ENCODE results near the gene FAM25G.
"Not testable (repeated sequence)": the region's sequence is repeated elsewhere in the genome, so short reads cannot be mapped to it uniquely, and the experiment has no call there.

Gene FAM25G

DNA sequence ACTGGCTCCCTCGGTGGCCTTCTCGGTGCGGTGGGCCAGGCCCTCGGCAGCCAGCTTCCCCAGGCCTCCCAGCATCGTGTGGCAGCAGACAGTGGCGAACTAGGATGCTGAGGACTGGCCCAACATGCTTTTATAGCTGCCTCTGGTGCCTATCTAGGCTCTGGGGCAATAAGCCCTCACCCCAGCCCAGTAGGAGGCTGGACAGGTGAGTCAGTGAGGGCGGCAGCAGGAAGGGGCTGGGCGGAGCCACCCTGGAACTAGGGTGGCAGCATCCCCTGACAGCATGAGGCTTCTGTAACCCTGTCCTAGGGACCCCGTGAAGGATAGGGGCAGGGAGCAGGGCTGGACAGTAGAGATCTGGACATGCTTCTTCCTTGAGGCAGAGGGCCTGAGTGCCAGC lies at the start of gene FAM25G:
Gene FAM25G (minus strand): TSS at position 101 of the 400 bp plus-strand sequence. CDS start 26 bp downstream, at position 75.
- not testable (repeated sequence) for H3K4me3 ChIP-seq (ENCODE audit: low read length); DNase-seq (ENCODE audit: low read depth)

DNA sequence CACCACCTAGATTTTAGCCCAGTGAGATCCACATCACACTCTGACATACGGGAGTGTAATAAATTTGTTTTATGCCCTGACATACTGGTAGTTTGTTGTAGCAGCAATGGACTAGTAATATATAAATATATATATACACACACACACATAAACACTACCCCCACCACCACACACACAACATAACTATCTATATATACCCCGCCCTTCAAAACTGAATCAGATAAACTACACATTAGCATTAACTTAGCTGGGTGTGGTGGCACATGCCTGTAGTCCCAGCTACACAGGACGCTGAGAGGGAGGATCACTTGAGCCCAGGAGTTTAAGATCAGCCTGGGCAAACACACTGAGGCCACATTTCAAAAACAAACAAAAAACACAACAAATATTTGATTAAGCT lies 44.9 kb upstream of the FAM25G start:
- DNase-seq (ENCODE audit: low read depth); H3K4me3 ChIP-seq (ENCODE audit: low read length): not testable (repeated sequence)

DNA sequence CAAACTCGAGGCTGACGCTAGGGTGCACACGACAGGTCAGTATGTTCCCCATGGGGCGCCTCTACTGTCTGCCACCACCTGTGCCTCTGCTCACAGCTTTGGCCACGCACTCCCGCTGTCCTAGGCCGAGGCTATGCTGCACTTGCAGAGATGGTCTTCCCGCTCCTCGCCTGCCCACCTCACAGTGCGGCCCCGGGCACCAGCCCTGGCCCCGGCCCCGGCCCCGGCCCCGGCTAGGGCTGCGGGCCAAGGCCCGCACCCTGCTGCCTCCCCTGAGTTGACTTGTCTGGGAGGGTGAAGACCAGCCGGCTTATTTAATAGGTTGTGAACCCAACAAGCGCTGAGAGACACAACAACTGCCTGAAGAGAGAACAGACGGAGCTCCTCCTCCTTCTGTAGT lies 32.0 kb upstream of the FAM25G start, which contains the start of gene AGAP9:
Gene AGAP9 (minus strand): TSS at position 164 of the 400 bp plus-strand sequence. CDS start 112 bp downstream, at position 52.
- H3K4me3 ChIP-seq (ENCODE audit: low read length); DNase-seq (ENCODE audit: low read depth): not testable (repeated sequence)

DNA sequence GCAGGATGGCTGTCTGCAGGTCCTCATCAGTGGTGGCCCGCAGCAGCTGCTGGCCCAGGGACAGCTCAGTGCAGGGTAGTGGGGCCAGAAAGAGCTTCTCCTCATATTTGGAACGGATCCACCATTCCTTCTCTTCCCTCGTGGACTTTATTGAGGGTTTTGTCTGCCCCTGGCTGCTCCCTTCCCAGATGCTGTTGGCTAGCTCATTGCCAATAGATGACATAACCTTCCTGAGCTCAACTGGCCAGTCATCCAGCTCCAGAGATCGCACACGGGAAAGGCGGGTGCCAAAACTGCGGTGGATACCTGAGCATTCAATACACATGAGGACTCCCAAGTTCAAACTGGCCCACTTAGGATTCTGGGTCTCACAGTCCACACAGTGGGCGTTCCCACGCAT lies 10.8 kb upstream of the FAM25G start:
- DNase-seq (ENCODE audit: low read depth) = not testable (repeated sequence)

DNA sequence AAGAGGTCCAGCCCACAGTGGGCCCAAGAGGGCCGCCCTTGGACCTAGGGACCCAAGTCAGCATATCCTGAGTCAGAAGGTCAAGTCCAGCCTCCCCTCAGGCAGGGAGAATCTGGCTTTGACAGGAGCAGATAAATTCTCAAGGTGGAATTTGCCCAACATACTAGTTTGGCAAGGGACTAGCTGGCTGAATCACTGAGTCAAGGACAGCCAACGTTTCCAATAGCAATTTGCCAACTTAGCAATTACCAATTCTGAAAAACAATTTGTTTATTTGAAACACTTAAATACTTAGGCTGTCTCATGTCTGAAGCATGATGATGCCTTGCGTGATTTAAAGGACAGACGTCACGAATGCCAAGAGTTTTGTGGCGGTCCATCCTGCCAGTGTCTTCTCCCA lies 2.7 kb upstream of the FAM25G start:
- not testable (repeated sequence) for DNase-seq (ENCODE audit: low read depth); H3K4me3 ChIP-seq (ENCODE audit: low read length)

More for the DNA sequence above, 10.8 kb upstream of the FAM25G start:
- not testable (repeated sequence) for H3K4me3 ChIP-seq (ENCODE audit: low read length)

DNA sequence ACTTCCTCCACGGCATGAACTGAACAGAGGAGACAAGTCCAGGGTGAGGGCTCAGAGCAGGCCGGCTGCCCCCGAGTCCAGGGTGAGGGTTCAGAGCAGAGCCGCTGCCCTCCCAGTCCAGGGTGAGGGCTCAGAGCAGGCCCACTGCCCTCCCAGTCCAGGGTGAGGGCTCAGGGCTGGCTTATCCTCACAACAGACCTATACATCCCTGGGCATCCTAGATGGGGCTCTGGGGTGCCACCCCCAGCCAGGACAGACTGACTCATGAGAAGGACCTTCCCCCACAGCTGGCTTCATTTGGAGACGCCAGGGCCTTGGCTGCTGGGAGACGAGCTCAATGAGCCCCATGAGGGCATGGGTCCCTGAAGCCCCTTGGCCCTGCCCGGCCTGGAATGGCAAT lies 1.9 kb downstream of the FAM25G start:
- not testable (repeated sequence) for H3K4me3 ChIP-seq (ENCODE audit: low read length); DNase-seq (ENCODE audit: low read depth)

DNA sequence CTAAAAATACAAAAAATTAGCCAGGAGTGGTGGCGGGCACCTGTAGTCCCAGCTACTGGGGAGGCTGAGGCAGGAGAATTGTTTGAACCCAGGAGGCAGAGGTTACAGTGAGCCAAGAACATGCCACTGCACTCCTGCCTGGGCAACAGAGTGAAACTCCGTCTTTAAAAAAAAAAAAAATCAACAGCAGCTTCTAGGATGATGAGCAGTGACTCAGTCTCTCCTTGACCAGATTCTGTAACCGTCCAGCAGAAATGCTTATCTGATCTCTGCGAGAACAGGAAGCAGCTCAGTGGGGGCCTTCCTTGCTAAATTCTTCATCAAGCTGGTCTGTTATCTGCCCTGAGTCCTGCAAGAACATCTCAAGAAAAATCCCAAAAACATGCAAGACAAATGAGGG lies 5.6 kb downstream of the FAM25G start:
- not testable (repeated sequence) for DNase-seq (ENCODE audit: low read depth); H3K4me3 ChIP-seq (ENCODE audit: low read length)

DNA sequence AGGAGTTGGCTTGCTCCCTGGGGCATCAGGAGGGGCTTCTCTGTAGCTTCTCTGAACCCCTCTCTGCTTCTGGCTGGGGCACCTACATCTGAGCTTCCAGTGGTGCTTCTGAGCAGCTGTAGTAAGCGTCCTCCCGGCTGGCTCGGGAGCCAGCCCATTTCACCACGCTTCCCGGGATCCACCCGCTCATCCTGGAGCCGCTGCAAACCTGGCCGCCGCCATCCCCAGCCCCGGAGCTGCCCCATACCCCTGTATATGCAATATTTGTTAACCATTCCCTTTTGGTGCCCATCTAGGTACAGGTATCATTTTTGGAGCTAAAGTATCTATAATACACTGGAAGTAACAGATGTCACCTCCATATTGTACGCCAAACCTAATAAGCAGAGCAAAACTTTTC lies 6.7 kb downstream of the FAM25G start:
- not testable (repeated sequence) for DNase-seq (ENCODE audit: low read depth)

DNA sequence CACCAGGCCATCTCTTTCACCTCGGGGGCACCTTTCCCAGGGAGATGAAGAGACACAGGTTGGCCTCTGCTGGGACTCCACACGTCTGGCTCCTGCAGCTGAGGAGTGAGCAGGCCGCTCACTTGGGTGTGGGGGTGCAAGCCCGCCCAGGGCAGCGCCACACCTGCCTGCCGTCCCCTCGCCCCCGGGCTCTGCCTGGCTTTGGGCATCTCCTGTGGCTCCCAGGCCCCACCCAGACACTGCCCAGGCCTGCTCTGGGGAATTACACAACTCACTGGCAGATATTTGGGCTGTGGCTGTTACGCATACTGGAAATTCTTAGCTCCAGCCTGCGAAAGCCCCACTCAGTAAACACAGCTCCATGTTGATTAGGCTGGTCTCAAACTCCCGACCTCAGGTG lies 7.6 kb downstream of the FAM25G start, which contains the start of gene ANXA8:
Gene ANXA8 (minus strand): TSS at position 193 of the 400 bp plus-strand sequence. CDS start 182 bp downstream, at position 11.
- H3K4me3 ChIP-seq (ENCODE audit: low read length); DNase-seq (ENCODE audit: low read depth): not testable (repeated sequence)

More for the DNA sequence above, 6.7 kb downstream of the FAM25G start:
- H3K4me3 ChIP-seq (ENCODE audit: low read length) = not testable (repeated sequence)

DNA sequence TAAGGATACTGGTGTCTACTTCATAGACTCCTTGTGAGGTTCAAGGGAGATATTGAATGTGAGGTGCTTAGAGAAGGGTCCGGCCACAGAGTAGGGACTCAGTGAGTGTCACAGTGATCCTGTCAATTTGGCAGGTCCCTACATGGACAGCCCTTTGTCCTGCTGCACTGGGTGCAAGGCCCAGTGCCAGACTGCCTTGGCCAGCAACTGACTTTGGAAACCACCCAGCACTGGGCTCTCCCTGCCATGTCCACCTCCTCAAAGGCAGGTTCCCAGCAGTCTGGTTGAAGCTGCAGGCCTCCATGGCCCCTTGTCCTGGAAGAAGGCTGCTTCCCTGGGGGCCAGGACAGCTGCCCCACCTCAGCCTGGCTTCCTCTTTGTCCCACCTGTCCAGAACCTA lies 9.1 kb downstream of the FAM25G start:
- DNase-seq (ENCODE audit: low read depth); H3K4me3 ChIP-seq (ENCODE audit: low read length): not testable (repeated sequence)

DNA sequence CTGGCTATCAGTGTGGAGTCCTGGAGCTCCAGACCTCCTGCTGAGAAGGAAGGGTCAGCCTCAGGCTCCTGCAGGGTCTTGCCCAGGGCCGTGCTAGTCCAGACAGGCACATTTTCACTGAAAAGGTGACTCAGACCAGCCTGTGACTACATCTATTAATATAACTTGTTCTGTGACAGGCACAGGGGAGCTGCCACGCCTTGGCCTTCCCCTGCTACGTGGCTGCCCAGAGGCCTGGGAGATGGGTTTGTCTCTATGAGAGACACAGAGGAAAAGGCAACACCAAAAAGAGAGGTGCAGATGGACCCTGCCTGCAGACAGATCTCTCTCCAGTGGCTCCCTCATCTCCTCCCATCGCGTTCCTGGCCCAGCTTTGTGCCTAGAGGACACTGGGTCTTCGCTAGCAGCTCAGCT lies 9.7 kb downstream of the FAM25G start:
- DNase-seq (ENCODE audit: low read depth); H3K4me3 ChIP-seq (ENCODE audit: low read length): not testable (repeated sequence)

DNA sequence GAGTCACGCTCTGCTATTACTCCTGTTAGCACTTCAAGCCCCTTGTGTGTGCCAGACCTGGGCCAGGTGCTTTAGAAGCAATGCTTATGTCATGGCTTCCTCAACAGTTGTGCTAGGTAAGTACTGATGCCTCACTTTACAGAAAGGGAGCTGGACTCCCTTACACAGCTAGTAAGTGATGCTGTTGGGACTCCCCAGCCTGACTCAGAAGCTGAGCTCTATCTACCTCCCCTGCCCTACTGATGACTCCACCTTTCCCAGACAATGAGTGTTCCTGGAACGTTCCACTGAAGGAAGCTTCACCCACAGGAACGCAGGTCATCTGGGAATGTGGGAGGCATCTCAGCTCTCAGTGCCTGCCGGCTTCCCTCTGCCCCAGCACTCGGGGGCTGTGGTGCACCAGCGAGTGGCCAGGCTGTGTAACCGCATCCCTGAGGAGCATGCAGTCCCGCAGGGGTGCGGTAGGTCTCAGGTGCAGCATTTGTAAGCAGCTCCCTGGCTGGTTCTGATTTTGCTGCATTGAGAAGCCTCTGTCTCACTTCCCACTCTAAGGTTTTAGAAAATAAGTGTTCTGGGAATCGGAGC lies 10.2 kb downstream of the FAM25G start:
- H3K4me3 ChIP-seq (ENCODE audit: low read length) = not testable (repeated sequence)

DNA sequence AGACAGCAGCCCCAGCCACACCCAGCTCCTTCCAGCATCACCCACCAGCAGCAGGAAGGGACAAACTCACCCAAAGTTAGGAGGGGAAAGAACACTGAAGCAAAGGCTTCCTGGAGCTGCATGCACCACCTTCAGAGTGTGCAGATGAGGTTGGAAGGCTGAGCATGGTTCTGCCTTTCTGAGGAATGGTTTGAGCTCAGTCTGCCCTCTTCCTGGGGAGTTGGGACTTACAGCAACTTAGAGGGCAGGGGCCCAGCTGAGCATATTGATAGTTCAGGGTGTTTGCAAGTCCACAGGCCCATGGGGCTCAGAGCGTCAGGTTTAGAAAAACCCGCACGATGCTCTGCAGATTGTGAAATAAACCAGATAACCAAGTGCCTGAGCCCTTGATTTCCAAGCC lies 11.4 kb downstream of the FAM25G start:
- not testable (repeated sequence) for DNase-seq (ENCODE audit: low read depth); H3K4me3 ChIP-seq (ENCODE audit: low read length)

More for the DNA sequence above, 10.2 kb downstream of the FAM25G start:
- not testable (repeated sequence) for DNase-seq (ENCODE audit: low read depth)

DNA sequence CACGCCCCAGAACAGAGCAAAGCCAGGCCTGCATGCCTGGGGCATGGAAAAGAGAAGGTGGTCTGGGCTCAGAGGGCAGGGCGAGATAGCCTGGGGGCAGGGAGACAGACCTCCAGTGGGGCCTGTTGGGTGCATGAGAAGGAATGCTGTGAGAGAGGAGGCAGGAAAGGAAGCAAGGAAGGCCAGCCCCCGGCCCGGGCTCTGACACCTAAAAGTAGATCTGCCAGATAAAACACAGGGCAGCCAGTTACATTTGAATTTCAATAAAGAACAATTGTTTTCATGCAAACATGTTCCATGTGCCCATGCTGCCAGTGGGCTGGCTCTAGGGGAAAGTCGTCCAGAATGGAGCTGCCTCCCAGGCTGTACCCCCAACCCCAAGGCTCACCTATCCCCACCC lies 13.4 kb downstream of the FAM25G start:
- H3K4me3 ChIP-seq (ENCODE audit: low read length); DNase-seq (ENCODE audit: low read depth): not testable (repeated sequence)

DNA sequence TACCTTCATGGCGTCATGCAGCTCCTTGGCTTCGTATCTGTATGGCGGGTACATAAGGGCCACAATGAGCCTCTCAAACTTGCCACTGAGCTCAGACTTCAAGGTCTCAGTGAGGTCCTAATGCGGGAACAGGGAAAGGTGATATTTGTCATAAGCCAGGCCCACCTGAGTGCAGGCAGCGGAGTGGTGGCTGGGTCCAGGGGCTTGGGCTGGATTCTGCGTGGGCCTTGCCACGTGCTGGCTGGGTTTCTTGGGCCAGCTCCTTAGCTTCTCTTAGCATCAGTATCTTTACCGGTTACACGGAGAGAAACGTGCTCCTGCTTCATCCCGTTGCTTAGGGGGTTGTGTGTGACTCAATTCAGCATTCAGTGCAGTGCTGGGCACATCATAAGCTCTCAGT lies 14.4 kb downstream of the FAM25G start:
- DNase-seq (ENCODE audit: low read depth); H3K4me3 ChIP-seq (ENCODE audit: low read length): not testable (repeated sequence)

DNA sequence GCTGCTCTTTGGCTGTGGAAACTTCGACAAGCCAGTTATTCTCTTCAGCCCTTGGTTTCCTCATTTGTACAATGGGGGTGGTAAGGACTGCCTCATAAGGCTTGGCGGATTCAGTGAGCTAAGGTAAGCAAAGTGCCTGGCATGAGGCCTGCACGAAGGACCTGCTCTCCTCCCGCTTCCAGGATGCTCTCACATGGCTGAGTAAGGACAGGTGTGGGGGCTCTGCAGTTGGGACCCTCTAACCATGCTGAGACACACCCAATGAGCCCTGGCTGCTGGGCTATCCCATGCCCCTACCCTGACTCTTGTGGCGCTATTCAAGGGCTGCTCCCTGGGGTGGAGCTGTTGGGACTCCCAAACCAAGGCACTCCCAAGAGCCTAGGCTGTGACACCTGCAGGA lies 16.4 kb downstream of the FAM25G start:
- not testable (repeated sequence) for H3K4me3 ChIP-seq (ENCODE audit: low read length); DNase-seq (ENCODE audit: low read depth)

DNA sequence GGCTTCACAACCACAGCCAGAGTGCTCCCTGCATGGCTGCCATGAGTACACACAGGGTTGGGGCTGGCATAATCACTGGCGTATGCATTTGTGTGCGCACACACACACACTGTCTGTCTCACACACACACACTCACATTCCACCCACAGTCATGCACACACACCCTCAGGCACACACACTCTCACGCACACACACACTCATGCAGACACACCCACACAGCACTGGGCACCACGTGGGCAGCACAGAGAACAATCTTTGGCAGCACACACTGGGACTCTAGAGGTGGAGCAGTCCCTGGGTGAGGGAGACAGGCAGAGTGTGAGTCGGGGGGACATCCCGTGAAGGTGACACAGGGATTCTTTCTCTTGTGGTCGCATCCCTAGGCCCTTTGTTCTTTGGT lies 18.0 kb downstream of the FAM25G start:
- not testable (repeated sequence) for DNase-seq (ENCODE audit: low read depth); H3K4me3 ChIP-seq (ENCODE audit: low read length)

DNA sequence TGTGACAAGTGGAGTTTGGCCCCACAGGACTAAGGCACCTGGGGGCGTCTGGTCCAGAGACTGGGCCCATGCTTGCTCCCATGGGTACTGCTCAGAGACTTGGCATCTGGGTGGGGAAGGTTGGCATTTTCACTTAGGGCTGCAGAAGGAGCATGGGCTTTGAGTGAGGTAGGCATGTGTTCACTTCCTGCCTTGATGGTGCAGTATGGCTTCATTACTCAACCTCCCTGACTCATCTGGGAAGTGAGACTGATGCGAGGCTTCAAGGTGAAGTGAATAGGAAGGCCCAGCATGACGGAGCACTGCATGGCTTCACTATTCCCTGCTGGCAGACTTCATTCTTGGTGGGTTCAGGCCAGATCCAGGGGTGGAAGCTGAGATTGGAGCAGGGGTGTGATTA lies 18.9 kb downstream of the FAM25G start:
- H3K4me3 ChIP-seq (ENCODE audit: low read length) = not testable (repeated sequence)

DNA sequence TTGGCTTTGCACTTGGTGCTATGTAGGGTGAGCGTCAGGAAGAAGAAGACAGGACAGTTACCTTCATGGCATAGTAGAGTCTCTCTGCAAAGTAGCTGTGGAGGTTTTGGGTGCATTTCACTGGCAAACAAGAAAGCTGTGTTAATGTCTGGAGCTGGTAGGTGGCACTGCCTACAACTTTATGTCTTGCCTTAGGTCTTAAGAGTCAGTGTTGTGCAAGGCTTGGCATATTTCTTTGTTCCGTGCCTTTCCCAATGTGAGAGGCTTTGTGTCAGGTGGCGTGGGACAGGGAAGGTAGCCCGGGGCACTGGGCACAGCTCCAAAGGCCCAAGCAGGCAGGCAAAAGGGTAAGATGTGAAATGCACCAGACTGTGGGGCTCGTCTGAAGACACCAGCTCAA lies 19.4 kb downstream of the FAM25G start:
- not testable (repeated sequence) for DNase-seq (ENCODE audit: low read depth); H3K4me3 ChIP-seq (ENCODE audit: low read length)

More for the DNA sequence above, 18.9 kb downstream of the FAM25G start:
- DNase-seq (ENCODE audit: low read depth) = not testable (repeated sequence)

DNA sequence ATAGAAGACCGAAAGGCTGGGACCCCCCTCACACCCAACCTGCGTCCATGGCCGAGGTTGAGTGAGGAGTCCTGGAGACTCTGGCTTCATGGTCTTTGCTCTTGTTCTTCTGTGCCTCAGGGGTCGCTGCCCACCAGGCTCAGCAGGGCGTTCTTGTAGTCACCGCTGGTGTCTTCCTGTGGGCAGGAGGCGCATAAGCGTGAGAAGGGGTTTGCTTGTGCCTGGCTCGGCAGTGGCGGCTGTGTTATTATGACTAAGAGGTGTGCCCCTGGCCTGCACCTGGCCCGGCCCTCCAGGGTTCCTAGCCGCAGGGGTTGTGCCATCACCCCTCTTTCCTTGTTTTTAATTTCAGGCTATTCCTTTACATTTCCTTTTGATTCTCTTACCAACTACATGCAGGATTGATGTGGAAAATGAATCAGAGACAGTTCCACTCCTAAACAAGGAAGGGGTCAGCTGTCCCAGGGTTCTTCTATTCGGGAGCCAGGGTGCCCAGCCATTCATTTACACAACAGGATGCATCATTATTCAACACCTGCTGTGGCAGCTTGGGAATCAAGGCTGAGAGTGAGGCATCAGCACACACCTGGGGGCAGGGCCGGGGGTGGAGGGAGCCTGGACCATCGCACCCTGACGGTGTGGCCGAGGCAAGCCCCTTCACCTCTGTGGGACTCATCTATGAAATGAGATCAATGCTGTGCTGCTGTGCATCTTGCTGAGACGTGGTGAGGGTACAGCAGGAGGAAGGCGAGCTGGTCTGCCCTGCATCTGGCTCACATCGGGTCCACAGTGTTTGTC lies 22.6 kb downstream of the FAM25G start:
- H3K4me3 ChIP-seq (ENCODE audit: low read length); DNase-seq (ENCODE audit: low read depth): not testable (repeated sequence)
